ENCODE measurements around the gene HERC2.
"Not testable (repeated sequence)": the region's sequence is repeated elsewhere in the genome, so short reads cannot be mapped to it uniquely, and the experiment has no call there.

The HERC2 gene

DNA sequence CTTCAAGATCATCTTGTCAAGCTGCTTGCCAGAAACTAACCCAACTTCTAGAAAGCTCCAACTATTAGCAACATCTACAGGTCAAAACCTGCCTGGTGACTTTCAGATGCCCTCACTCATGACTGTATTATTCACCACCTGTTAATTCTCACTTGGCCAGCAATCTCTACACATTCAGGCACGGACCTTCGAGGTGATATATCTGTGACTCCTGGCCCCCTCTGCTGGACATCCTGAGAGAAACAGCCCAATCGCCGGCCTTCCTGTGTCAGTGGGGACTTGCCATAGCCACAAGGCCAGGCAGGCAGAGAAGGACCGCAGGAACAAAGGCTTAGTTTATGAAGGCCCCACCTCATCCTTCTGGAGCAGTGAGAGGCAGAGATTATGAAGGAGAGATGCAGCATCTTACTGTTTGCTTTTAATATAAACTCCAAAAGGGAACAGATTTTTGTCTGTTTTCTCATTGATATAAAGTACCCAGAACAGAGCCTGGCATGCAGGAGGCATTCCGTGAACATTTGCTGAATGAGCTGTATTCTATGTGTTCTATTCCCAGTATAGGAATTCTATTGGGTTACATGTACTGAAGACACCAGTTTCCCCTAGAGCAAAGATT lies 198.5 kb downstream of the HERC2 start:
- TF ChIP-seq, protein P1, sequence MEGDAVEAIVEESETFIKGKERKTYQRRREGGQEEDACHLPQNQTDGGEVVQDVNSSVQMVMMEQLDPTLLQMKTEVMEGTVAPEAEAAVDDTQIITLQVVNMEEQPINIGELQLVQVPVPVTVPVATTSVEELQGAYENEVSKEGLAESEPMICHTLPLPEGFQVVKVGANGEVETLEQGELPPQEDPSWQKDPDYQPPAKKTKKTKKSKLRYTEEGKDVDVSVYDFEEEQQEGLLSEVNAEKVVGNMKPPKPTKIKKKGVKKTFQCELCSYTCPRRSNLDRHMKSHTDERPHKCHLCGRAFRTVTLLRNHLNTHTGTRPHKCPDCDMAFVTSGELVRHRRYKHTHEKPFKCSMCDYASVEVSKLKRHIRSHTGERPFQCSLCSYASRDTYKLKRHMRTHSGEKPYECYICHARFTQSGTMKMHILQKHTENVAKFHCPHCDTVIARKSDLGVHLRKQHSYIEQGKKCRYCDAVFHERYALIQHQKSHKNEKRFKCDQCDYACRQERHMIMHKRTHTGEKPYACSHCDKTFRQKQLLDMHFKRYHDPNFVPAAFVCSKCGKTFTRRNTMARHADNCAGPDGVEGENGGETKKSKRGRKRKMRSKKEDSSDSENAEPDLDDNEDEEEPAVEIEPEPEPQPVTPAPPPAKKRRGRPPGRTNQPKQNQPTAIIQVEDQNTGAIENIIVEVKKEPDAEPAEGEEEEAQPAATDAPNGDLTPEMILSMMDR (IDR thresholded peaks at IDR 0.05; ENCODE audit: low read depth, low read length, missing control alignments), result peak; percentile 76
- DNase-seq (ENCODE audit: extremely low read depth, low read depth), result peak; percentile 46
- no peak overlapping the region for H3K4me3 ChIP-seq (replicated peaks; ENCODE audit: low read depth, low read length)

DNA sequence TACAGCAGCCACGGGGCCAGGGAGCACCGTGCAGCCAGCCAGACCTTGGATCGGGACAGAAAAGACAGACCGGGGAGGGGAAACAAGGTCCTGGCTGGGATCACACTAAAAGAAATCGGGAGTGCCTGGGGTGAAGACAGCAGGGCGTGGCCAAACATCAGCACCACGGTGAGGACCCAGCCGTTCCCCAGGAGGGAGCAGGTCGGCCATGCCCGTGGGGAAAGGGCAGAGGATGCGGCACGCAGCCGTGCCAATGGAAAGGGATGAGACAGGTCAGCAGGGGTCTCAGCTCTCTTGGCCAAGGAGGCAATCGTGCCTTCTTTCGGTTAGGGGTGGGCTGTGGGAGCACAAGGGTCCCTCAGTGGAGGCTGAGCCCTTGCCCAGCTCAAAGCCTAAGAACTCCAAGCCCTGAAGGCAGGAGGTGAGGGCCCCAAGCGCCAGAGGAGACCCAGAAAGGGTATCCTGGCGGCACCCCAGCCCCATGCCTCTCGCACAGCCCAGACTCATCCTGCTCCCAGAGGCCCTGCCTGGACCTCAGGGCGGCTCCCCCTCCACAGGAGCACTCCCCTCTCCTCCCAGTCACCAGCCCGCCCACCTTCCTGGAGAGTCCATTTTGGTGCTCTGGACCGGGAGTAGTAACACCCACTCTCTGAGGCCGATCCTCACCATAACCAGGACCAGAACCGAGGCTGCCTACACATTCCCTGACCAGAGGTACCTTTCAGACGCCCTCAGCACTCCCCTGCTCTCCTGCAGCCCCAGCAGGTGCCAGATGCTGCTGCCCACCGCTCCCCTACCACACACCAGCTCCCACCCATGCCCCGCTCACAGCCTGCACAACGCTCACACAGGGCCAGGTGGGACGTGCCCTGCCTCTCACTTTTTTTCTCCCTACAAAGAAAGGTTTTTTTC lies 199.7 kb downstream of the HERC2 start:
- no peak for DNase-seq (ENCODE audit: extremely low read depth, low read depth)
- H3K4me3 ChIP-seq (replicated peaks; ENCODE audit: low read depth, low read length), result no peak overlapping the region
- TF ChIP-seq, protein P1 (IDR thresholded peaks at IDR 0.05; ENCODE audit: low read depth, low read length, missing control alignments), result no peak

DNA sequence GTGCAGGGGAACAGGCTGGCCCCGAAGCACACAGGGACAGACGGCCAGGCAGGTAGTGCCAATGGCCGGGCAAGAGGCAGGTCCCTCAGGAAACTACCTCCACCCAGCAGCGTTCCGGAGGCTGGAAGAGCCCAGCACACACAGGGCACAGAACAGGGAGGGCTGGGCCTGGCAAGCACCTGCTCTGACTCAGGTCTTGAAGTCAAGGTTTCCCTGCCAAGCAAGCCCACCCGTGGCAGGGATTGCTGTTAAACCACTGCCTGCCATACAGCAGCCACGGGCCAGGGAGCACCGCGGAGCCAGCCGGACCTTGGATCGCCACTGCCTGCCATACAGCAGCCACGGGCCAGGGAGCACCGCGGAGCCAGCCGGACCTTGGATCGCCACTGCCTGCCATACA lies 200.4 kb downstream of the HERC2 start:
- H3K4me3 ChIP-seq (replicated peaks; ENCODE audit: low read depth, low read length), result not testable (repeated sequence)

DNA sequence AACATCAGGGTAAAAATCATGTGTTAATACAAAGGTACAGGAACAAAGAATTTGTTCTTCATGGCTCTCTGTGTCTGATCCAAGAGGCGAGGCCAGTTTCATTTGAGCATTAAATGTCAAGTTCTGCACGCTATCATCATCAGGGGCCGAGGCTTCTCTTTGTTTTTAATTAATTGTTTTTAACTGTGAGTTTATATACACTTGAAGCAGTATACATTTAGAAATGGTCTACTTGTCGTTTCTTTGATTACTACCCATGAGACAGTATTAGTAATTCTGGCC lies 201.7 kb downstream of the HERC2 start:
- no peak for DNase-seq (ENCODE audit: extremely low read depth, low read depth)
- TF ChIP-seq, protein P1 (IDR thresholded peaks at IDR 0.05; ENCODE audit: low read depth, low read length, missing control alignments), result no peak
- H3K4me3 ChIP-seq (replicated peaks; ENCODE audit: low read depth, low read length), result no peak overlapping the region

More for the DNA sequence above, 200.4 kb downstream of the HERC2 start:
- DNase-seq (ENCODE audit: extremely low read depth, low read depth), result not testable (repeated sequence)

DNA sequence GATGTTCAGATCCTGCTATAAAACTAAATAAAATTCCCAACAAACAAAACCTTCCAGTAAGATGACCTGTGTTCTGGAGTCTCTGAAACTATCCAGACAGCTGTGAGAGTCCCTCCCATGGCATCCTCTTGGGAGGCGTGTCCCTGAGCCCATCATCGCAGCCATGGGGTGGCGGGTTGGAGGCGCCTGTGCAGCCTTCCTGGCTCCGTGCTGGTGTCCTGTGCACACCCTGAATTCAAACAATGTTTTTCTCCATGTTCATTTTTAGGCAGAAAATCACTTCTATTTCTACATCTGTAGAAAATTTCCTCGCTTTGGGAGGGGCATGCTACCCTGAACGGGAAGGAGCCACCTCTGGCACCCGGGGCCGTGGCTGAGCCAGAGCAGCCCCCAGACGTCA lies 203.4 kb downstream of the HERC2 start:
- H3K4me3 ChIP-seq (replicated peaks; ENCODE audit: low read depth, low read length), result no peak overlapping the region
- DNase-seq (ENCODE audit: extremely low read depth, low read depth), result no peak
- TF ChIP-seq, protein P1 (IDR thresholded peaks at IDR 0.05; ENCODE audit: low read depth, low read length, missing control alignments), result no peak

DNA sequence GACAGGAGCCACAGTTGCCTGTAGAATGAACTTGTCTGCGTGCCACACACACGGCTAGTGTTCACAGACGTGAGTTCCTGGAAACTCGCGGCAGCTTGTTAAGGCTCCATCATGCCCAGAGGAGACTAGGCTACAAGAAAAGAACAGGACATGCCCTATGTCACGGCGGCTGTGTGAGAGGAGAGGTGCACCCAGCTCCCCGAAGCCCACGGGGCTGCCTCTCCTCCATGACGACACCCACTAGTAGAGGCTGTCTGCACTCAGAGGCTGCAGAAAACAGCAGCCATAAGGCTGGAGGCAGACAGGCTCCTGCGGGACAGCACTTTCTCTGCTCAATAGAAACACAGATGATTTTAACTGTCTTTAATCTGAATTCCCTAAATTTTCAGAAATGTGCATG lies 203.9 kb downstream of the HERC2 start:
- DNase-seq (ENCODE audit: extremely low read depth, low read depth), result no peak
- TF ChIP-seq, protein P1 (IDR thresholded peaks at IDR 0.05; ENCODE audit: low read depth, low read length, missing control alignments), result no peak
- no peak overlapping the region for H3K4me3 ChIP-seq (replicated peaks; ENCODE audit: low read depth, low read length)

DNA sequence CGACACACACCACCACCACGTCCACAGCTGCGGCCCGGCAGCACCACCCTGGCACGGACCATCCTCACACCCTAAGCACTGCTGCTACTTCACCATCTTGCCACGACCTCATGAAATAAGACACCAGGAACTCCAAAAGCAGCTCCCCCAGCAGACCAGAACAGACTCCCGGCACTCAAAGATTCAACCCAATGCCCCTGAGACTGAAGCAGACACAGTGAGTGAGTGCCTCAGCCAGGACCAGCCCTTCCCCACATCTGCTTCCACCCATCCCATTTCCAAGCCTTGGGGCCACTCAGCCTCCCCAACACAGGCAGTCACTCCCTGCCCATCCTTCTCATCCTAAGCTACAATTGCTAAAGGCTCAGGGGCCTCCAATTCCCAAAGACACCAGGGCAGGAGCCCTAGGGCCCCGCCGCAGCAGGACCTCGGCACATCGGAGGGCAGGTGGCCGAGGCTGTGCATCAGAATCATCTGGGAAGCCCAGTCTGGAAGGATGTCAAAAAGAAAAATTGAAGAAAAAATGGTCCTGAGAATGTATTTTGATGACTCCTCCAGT lies 204.5 kb downstream of the HERC2 start:
- no peak overlapping the region for H3K4me3 ChIP-seq (replicated peaks; ENCODE audit: low read depth, low read length)
- TF ChIP-seq, protein P1 (IDR thresholded peaks at IDR 0.05; ENCODE audit: low read depth, low read length, missing control alignments), result no peak
- DNase-seq (ENCODE audit: extremely low read depth, low read depth), result no peak

All from HFF-Myc (cell line).